Measurements from ENCODE around the gene MYO3B.

DNA sequence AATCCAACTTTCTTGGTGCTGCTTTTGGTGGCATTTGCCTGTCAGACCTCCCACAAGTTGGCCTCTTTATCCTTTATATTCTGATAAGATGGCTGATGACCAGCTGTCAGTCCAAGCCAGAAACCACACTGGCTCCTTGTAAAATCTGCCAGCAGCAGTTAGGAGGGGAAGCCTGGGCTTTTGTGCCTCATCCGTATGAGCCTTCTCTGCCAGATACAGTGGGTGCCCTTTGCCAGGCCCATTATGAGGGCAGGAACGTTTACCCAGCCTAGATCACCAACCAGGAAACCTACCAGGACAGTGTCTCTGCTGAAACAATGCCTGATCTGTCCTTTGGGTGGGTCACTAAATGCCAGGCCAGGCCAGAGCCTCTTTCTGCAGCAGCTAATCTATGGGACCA, 334.3 kb downstream of the MYO3B start:
- TF ChIP-seq, protein P1, sequence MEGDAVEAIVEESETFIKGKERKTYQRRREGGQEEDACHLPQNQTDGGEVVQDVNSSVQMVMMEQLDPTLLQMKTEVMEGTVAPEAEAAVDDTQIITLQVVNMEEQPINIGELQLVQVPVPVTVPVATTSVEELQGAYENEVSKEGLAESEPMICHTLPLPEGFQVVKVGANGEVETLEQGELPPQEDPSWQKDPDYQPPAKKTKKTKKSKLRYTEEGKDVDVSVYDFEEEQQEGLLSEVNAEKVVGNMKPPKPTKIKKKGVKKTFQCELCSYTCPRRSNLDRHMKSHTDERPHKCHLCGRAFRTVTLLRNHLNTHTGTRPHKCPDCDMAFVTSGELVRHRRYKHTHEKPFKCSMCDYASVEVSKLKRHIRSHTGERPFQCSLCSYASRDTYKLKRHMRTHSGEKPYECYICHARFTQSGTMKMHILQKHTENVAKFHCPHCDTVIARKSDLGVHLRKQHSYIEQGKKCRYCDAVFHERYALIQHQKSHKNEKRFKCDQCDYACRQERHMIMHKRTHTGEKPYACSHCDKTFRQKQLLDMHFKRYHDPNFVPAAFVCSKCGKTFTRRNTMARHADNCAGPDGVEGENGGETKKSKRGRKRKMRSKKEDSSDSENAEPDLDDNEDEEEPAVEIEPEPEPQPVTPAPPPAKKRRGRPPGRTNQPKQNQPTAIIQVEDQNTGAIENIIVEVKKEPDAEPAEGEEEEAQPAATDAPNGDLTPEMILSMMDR (IDR thresholded peaks at IDR 0.05) = no peak
- TF ChIP-seq POLR2A (IDR thresholded peaks at IDR 0.05) = no peak
